ENCODE measurements around the gene SMIM35. TPM values are rescaled to one million over a fixed set of nuclear protein-coding genes. Genes with fewer than 3 reads are reported as not detected.

Gene SMIM35
- total RNA-seq, 4 donors from 2014 or later, result not detected

GRCh38 chr11:118027694-118028093 lies 59.1 kb downstream of the SMIM35 start:
- DNase-seq, result no peak
- no peaks in the 10 kb centered on the region for H3K9me3 ChIP-seq
- H3K36me3 ChIP-seq, result no peaks in the 10 kb centered on the region
- no peaks in the 10 kb centered on the region for H3K4me1 ChIP-seq
- H3K27ac ChIP-seq, result no peak overlapping the region
- no peak overlapping the region for H3K4me3 ChIP-seq
- H3K27me3 ChIP-seq, result no peaks in the 10 kb centered on the region
- TF ChIP-seq CTCF (IDR thresholded peaks at IDR 0.05) (no peak), POLR2A (IDR thresholded peaks at IDR 0.05) (no peak)
- intact Hi-C loops (cut with DNase I; ENCODE audit: low total_unique reads), result no loop called here

DNA sequence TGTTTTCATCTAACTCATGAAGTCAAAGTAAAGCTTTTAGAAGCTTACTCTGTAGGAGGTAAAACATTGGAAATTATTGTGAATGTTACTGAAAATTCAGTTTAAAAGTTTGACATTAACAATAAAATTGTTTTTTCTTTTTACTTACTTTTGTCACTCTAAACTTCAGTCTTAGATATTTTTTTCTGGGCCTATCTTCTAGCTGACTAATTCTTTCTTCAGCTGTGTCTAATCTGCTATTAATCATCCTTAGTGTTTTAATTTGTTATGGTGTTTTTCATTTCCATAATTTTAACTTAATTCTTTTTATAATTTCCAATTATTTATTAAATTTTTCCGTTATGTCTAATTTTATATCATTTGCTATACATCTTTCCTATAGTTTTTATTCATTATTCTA lies 65.6 kb downstream of the SMIM35 start:
- H3K27ac ChIP-seq, result no peak overlapping the region
- no peaks in the 10 kb centered on the region for H3K27me3 ChIP-seq
- H3K4me1 ChIP-seq, result no peaks in the 10 kb centered on the region
- no peak for DNase-seq
- H3K4me3 ChIP-seq, result no peak overlapping the region
- H3K9me3 ChIP-seq, result no peaks in the 10 kb centered on the region
- no peaks in the 10 kb centered on the region for H3K36me3 ChIP-seq
- intact Hi-C loops (cut with DNase I; ENCODE audit: low total_unique reads), result no loop called here
- TF ChIP-seq POLR2A (IDR thresholded peaks at IDR 0.05) (no peak), CTCF (IDR thresholded peaks at IDR 0.05) (no peak)

GRCh38 chr11:118018401-118018800 lies 68.4 kb downstream of the SMIM35 start:
- intact Hi-C loops (cut with DNase I; ENCODE audit: low total_unique reads), result no loop called here
- Histone ChIP-seq H3K9me3 (no peaks in the 10 kb centered on the region), H3K27ac (no peak overlapping the region), H3K4me3 (no peak overlapping the region), H3K36me3 (no peaks in the 10 kb centered on the region), H3K27me3 (no peaks in the 10 kb centered on the region), H3K4me1 (no peaks in the 10 kb centered on the region)
- TF ChIP-seq CTCF (IDR thresholded peaks at IDR 0.05) (no peak), POLR2A (IDR thresholded peaks at IDR 0.05) (no peak)
- DNase-seq, result no peak

GRCh38 chr11:118017631-118018315 lies 69.0 kb downstream of the SMIM35 start:
- H3K9me3 ChIP-seq, result no peaks in the 10 kb centered on the region
- no peak overlapping the region for H3K27ac ChIP-seq
- TF ChIP-seq POLR2A (IDR thresholded peaks at IDR 0.05) (no peak), CTCF (IDR thresholded peaks at IDR 0.05) (no peak)
- H3K4me1 ChIP-seq, result no peaks in the 10 kb centered on the region
- no peak overlapping the region for H3K4me3 ChIP-seq
- no peaks in the 10 kb centered on the region for H3K27me3 ChIP-seq
- intact Hi-C loops (cut with DNase I; ENCODE audit: low total_unique reads), result no loop called here
- no peaks in the 10 kb centered on the region for H3K36me3 ChIP-seq
- DNase-seq, result no peak

DNA sequence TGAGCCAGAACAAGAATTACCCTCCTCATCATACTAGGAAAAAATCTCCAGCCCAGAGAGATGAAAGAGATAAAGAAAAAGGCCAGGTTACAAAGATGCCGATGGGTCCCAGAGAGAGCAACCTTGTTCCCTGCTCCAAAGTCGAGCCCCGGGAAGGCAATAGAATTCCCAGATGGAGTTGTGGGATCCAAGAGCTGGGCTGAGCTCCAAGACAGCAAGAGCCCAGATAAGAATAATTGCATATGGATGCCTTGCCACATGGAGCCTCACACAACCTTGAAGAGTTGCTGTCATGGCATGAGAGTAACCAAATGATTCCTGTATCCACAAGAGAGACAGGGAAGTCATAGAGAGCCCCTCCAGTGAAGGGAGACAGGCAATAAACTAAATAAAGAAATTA lies 69.7 kb downstream of the SMIM35 start:
- Histone ChIP-seq H3K9me3 (no peaks in the 10 kb centered on the region), H3K36me3 (no peaks in the 10 kb centered on the region), H3K4me1 (no peaks in the 10 kb centered on the region), H3K4me3 (no peak overlapping the region), H3K27ac (no peak overlapping the region), H3K27me3 (no peaks in the 10 kb centered on the region)
- intact Hi-C loops (cut with DNase I; ENCODE audit: low total_unique reads), result no loop called here
- DNase-seq, result no peak
- TF ChIP-seq CTCF (IDR thresholded peaks at IDR 0.05) (no peak), POLR2A (IDR thresholded peaks at IDR 0.05) (no peak)
